Liver (tissue), 3 donors: ENCODE results near the gene RNF151.

Source experiments
- CTCF ChIP-seq: fragments of 150-350 bp; IDR thresholded peaks from 2 replicates; pipeline ENCODE4 v1.5.1; 2017; ENCODE audit warnings: improper control_type of control experiment, low read depth, low read length; ENCODE audit not compliant: missing input control
- GABPA ChIP-seq, 2 donors: IDR thresholded peaks in 1 of 2; conservative IDR thresholded peaks in 1 of 2; 2 replicates each; pipeline ENCODE4 v1.6.1; 2016; ENCODE audit warnings: antibody characterized with exemption in 2 of 2, mild to moderate bottlenecking in 1 of 2, moderate library complexity in 1 of 2
- RAD21 ChIP-seq, 2 donors: IDR thresholded peaks; 2 replicates each; pipeline ENCODE4 v1.6.1; 2016; ENCODE audit warnings: antibody characterized with exemption in 2 of 2, mild to moderate bottlenecking in 2 of 2
- YY1 ChIP-seq: IDR thresholded peaks from 2 replicates; pipeline ENCODE4 v1.6.1; 2016; ENCODE audit warnings: antibody characterized with exemption, mild to moderate bottlenecking
- TF ChIP-seq, protein P1 (sequence below): IDR thresholded peaks from 2 replicates; pipeline ENCODE4 v1.6.1; 2016; ENCODE audit warnings: antibody characterized with exemption, mild to moderate bottlenecking
- donor health status: healthy.
- donor health status: healthy.

GRCh38 chr16:1942810-1943726 lies 23.6 kb upstream of the RNF151 start, which contains the start of gene MSRB1:
- peak; percentile 79 for TF ChIP-seq YY1
- no peak for TF ChIP-seq CTCF
- no peak for TF ChIP-seq RAD21 (IDR thresholded peaks at IDR 0.05)
- TF ChIP-seq, protein P1, sequence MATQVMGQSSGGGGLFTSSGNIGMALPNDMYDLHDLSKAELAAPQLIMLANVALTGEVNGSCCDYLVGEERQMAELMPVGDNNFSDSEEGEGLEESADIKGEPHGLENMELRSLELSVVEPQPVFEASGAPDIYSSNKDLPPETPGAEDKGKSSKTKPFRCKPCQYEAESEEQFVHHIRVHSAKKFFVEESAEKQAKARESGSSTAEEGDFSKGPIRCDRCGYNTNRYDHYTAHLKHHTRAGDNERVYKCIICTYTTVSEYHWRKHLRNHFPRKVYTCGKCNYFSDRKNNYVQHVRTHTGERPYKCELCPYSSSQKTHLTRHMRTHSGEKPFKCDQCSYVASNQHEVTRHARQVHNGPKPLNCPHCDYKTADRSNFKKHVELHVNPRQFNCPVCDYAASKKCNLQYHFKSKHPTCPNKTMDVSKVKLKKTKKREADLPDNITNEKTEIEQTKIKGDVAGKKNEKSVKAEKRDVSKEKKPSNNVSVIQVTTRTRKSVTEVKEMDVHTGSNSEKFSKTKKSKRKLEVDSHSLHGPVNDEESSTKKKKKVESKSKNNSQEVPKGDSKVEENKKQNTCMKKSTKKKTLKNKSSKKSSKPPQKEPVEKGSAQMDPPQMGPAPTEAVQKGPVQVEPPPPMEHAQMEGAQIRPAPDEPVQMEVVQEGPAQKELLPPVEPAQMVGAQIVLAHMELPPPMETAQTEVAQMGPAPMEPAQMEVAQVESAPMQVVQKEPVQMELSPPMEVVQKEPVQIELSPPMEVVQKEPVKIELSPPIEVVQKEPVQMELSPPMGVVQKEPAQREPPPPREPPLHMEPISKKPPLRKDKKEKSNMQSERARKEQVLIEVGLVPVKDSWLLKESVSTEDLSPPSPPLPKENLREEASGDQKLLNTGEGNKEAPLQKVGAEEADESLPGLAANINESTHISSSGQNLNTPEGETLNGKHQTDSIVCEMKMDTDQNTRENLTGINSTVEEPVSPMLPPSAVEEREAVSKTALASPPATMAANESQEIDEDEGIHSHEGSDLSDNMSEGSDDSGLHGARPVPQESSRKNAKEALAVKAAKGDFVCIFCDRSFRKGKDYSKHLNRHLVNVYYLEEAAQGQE, result peak; percentile 92
- TF ChIP-seq GABPA (IDR thresholded peaks at IDR 0.05 in 1 of 2, conservative IDR thresholded peaks at IDR 0.05 in 1 of 2), result peak; percentile 19 to 88
